Measurements from ENCODE around the gene PTPN14. TPM values are rescaled to one million over a fixed set of nuclear protein-coding genes. Genes with fewer than 3 reads are reported as not detected.
"Not testable (repeated sequence)": the region's sequence is repeated elsewhere in the genome, so short reads cannot be mapped to it uniquely, and the experiment has no call there.

The PTPN14 gene
- polyA plus RNA-seq, 4 donors = 34.1 to 39.7 (median 37.5) TPM

DNA sequence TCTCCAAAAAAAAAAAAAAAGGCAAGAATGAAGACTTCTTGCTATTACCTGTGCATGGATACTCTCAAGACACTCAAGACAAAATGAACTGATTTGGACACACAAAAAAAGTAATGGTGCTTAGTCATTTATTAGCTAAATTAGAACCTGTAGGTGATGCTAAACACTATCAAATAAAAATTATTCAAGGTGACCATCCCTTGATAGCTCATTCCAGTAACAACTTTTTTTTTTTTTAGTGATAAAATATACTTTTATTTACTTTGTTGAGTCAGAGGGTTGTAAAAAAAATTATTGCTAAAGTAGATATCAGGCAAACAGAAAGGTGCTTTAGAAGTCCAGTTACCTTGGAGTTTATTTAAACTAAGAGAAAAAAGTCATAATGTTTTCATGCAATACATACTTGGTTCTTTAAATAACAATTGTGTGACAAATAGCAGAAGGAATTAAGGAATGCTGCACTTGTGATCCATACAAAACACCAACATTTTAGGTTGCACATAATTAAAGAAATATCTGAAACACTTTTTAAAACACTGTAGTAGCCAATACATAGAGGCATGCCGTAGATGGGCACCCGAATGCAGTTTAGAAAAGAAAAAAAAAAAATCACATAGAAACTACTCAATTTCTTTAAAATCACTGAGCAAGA is 69.3 kb downstream of the PTPN14 start:
- not testable (repeated sequence) for DNase-seq (ENCODE audit: low read depth in 4 of 4, low spot score in 3 of 4)

DNA sequence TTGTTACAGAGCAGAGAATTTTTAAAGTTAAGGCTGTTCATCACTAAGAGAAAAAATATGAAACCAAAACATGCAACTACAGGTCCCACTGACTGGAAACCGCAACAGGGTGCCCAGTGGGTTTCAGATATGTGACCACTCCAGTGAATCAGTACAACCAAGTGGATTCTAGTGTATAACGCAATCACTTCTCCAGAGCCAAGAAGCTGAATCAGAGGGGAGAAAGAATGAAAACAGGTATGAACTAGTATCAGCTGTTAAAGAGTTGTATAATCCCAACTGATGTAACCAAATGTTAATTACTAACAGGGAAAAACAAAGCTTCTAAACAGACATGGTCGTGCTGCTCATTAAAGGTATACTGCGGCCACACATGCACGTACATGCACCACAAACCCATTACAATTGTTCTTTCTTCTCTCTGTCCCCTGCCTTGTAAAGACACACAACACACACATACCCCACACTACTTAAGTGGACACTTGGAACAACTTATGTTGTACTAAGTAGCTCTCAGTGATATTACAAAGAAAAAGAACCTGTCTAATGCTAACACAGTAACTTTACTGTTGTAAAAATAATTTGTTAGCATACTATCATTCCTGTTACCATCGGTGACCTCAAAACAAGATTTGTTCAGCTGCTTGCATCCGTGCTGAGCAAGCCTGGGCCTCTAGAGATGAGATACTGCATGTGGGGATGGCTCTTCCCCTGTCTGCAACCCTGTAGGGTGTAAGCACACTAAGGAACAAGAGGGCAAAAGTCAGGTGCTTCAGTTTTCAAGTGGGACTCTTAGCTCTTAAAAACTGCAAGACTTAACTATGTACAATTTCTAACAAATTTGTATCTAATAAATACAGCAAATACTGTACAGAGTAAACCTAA is 74.2 kb downstream of the PTPN14 start:
- DNase-seq (ENCODE audit: low read depth in 4 of 4, low spot score in 3 of 4) = no peak

DNA sequence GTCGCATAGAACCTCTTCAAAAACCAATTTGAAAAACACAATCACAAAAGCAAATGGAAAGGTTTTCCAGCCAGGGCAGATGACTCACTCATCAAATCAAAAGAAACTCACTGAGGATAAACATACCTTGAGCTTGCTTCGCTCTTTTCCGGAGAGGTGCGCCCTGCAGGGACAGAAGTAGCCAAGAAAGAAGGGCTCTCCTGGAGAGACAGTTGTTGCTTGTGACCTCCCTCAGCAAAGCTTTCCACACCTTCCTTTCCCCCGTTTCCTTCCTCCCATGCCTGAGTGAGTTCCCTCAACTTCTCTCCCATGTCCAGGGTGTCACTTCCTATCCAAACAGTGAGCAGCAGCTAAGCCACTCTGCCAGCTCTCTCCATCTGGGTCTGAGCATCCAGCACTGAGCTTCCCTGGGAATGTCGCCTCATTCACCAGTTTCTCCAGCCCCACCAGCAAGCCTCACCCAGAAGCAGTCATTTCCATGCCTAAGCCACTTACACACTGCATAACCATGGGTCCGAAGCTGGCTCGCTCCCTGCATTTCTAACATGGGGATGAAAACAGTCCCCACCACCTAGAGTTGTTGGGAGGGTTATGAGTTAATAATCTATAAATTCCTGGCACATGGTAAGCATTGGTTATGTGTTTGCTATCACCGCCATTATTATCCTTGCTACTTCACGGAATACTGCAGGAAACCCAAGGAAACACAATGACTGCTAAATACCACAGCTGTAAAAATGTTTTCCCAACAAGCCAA is 75.0 kb downstream of the PTPN14 start:
- no peak for DNase-seq (ENCODE audit: low read depth in 4 of 4, low spot score in 3 of 4)

DNA sequence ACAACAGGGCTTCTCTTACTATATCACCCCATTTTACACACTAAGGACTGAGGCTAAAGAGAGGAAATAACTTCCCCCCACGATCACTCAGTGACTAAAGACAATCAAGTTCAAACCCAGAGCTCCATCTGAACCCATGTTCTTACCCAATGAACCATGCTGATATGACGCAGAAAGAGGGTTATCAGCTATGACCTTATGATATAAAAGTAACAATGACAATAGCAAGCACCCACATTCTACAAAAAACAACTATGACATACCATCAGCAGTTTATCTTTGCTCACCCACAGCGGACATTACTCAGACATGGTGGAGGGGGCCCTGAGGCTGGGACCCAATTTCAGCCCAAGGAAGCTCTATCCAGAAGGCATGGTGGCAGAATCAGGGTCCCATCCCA is 75.7 kb downstream of the PTPN14 start:
- DNase-seq (ENCODE audit: low read depth in 4 of 4, low spot score in 3 of 4) = no peak

DNA sequence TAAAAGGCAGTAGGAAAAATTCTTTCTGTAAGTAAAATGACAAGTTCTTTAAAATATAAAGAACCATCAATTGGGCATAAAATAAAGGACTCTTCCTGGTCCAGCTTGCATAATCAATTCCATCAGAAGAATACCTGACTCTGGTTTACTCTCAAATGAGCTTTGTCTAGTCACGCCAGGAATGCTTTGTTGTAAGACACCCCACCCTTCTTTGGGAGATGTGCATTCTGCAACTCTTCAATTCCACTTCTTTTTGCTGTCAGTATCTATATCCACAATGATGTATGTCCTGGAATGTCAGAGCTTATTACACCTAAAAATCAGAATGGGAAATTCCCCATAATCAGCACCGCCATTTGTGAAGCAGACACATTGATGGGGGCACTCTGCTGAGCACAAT is 76.1 kb downstream of the PTPN14 start:
- DNase-seq (ENCODE audit: low read depth in 4 of 4, low spot score in 3 of 4) = no peak

DNA sequence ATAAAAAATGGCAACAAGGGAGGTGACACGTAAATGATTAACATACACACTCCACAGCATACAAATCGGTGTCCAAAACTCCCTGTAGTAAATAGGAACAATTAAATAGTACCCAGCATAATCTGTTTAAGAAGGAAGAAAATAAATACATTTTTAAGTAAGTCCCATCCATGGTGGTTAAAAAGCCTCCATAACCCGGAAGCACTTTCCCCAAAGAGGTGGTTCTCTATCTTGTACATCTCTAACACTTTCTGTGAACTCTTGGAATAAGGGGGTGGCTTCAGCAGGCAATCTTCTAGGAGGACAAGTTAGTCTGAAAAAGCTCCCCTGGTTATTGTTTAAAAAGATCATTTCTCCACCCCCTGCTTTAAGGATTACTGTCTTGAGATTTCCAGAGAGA is 76.9 kb downstream of the PTPN14 start:
- DNase-seq (ENCODE audit: low read depth in 4 of 4, low spot score in 3 of 4) = no peak

DNA sequence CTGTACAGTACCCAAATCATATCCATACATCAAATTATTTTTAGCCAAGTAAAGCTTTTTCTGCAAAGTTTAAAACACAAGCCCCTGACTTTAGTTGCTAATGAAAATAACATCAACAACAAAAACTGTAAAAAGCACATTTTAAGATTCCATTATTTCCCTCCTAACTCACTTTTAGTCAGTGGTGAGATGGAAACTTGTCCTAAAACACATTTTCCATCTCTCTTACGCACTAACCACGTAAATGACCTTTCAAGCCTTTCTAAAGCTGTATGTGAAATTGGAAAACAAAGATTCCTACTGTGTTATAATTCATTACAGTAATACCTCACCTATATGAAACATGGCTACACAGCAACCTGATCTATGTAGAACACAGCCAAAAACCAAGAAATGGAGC is 77.5 kb downstream of the PTPN14 start:
- no peak for DNase-seq (ENCODE audit: low read depth in 4 of 4, low spot score in 3 of 4)

DNA sequence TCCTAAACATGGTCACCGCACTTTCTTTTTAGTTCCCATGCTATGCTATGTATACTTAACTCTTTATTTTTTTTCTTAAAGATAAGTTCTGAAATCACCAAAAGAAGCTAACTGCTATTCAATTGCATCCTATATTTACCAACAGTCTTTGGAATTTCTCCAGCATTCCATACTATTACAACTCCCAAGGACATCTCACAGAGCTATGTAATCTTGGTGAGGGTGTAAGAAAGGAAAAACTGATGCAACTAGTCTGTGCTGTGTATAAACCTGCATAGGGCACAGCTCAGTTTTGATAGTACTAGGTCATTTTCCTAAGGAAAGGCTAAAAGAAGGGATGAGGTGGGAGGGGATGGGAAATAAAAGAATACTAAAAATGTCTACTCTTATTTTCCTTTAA is 78.0 kb downstream of the PTPN14 start:
- DNase-seq (ENCODE audit: low read depth in 4 of 4, low spot score in 3 of 4) = no peak

DNA sequence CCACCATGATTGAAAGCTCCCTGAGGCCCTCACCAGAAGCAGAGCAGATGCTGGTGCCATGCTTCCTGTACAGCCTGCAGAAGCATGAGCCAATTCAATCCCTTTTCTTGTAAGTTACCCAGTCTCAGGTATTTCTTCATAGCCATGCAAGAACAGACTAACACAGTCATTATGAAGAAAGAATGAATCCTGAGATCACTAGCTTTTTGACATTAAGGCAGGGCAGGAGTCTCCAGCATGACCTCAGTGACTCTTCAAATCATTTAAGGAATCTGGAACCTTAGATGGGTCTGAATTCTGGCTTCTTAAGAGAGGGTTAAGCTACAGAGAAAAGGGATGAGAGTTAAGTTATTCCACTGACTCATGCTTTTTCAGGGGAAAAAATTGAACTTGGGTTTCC is 79.0 kb downstream of the PTPN14 start:
- no peak for DNase-seq (ENCODE audit: low read depth in 4 of 4, low spot score in 3 of 4)

DNA sequence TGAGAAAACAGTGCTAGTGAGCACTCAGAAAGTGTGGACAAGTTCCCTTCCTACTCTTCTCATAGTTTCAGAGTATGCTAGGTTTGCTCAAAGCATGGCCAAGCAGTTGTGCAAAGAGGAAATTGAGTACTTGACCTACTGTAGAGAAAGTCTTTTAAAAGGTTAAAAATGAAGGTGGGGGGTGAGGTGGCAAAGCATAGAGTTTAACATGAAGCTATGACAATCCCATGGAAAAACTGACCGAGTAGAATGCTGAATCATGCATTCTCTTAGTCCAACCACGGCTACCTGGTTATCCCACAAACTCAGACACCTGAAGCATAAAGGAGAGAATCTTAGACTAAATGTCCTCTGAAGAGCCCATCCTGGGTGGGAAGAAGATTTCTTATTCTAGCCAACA is 79.9 kb downstream of the PTPN14 start:
- DNase-seq (ENCODE audit: low read depth in 4 of 4, low spot score in 3 of 4) = no peak

DNA sequence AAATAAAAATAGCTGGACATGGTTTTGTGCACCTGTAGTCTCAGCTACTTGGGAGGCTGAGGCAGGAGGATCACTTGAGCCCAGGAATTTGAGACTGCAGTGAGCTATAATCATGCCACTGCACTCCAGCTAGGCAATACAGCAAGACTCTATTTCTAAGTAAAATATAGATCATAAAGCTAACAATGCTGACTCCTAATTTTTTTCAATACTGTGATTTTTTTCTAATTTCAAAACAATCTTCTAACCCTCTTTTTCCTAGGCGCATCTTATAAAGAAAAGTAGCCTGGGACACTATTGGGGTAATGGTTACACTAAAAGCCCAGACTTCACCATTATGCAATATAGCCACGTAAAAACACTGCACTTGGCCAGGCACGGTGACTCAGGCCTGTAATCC is 81.3 kb downstream of the PTPN14 start:
- DNase-seq (ENCODE audit: low read depth in 4 of 4, low spot score in 3 of 4) = no peak

DNA sequence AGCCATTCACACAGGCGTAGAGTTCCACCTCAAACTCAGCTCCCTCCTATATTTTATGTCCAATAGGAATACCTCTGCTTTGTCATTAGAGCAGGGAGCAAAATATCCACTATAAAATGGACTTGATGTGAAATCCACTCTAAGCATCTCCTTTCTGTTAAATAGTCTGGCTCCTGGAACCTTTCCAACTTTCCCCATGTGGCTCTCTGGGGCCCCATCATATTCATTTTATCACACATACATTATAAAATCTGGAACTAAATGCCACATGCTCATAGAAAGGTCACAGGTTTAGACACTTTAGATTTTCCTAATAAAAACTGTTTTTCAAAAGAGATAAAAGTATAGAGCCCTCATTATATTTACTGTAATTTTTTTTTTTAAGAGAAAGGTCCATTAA is 82.1 kb downstream of the PTPN14 start:
- DNase-seq (ENCODE audit: low read depth in 4 of 4, low spot score in 3 of 4) = no peak

DNA sequence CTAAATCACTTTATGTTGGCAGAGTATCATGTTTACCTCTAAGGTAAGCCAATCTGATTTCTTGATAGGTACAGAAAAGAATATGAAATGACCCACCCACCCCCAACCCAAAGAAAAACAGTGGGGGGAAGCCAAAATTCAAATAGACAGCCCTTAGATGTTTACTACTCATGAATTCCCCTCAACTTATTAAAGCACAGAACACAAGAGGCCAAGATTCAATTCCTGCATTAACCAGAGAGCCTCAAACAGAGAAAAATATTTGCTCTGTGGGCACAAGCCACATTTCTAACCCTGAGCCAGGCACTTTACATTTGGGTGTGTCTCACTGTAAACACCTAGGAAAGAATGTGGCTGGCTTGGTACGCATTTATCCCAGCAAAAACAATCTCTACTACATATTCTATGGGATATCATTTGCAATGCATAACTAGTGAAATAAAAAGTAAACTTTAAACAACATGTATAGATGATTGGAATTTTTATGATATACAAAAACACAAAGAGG is 84.3 kb downstream of the PTPN14 start:
- no peak for DNase-seq (ENCODE audit: low read depth in 4 of 4, low spot score in 3 of 4)

DNA sequence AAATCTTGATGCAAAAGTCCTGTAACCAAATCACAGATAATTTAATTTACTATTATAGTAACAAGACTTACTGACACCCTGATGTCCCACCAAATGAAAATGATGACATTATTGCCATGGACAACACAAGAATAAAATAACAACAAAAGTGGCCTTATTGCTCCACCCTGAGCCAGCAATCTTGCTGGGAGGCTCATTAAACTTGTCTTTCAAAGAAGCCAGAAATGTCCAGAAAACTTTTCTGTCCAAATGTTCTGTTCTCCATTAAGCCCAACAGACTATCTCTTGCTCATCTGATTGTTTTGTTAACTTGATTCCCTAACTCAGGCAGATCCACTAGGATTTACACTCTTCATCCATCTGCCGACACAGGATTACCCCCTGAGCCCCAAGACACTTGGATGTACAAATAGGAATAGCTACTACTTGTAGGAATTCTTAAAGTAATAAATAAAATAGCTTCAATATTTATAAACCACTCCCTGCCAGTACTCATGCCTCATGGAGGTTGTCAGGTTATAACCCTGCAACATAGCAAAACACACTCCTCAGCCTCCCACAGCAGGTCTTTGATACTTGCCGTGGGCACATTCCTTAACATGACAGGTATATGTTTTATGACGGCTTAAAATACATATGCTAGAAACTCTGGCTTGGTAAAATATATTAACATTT is 84.9 kb downstream of the PTPN14 start:
- no peak for DNase-seq (ENCODE audit: low read depth in 4 of 4, low spot score in 3 of 4)

DNA sequence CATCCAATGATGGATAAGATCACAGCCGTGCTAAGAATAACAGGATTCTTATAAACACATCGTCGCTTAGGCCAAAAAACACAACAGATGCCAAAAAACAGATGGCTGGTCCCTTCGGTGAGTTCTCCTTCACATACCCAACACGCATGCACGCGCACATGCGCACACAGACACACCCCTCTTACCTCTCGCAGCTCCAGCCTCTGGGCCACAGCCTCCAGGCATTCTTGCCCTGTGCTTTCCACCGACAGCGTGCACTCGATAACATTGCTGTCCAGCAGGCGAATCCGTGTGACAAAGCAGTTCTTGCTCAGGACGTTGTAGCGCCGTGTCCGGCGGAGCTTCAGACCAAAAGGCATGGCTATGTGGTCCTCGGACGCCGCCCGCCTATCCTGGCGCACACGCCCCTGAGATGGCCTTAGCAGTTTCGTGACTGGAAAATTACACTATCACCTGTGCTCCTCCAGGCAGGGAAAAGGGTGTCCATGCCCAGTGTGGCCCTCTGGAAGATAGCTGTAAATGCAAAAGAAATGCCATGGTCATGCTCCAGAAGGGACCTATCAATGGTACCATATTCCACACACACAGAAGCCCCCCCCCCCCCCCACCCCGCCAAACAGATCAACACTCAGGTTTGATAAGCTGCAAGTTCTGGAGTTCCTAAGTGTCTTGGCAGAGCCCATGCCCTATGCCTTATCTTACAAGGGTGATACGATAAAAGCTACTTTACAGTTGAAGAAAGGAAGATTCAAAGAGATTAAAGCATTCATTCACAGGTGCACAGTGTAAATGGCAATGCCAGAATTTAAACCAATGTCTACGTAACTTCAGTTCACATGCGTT is 86.7 kb downstream of the PTPN14 start:
- no peak for DNase-seq (ENCODE audit: low read depth in 4 of 4, low spot score in 3 of 4)

DNA sequence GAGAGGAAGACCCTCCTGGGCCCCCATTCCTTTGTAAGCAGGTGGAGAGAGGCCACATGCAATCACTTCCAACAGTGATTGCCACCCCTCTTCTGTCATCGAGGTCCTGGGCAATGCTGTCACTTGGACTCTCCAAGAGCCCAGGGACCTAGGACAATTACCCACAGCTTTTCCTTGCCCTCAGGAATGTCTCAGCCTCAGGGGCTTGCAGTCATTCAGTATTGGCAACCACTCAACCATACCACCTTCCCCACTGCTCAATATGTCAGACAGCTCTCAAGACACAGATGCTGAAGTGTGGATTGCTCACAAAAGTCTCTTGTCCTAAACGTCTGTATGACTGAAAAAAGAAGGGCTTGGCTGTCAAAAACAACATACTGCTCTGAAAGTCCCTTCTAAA is 87.8 kb downstream of the PTPN14 start:
- DNase-seq (ENCODE audit: low read depth in 4 of 4, low spot score in 3 of 4) = no peak

DNA sequence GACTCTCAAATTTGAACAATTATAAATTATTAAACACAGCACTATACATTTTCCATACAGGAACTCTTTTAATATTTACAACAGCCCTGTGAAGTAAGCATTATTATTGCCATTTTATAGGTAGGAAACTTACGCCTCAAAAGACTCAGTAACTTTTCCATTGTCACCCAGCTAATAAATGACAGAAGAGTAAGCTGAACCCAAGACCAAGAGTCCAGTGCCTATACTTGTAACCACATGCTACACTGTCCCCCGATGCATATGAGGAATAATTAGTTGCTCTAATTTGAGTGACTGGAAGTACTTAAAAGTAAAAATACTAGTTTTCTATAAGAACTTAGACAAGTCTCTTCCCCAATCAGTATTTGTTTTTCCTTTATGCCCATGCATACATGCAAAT is 88.5 kb downstream of the PTPN14 start:
- DNase-seq (ENCODE audit: low read depth in 4 of 4, low spot score in 3 of 4) = no peak

DNA sequence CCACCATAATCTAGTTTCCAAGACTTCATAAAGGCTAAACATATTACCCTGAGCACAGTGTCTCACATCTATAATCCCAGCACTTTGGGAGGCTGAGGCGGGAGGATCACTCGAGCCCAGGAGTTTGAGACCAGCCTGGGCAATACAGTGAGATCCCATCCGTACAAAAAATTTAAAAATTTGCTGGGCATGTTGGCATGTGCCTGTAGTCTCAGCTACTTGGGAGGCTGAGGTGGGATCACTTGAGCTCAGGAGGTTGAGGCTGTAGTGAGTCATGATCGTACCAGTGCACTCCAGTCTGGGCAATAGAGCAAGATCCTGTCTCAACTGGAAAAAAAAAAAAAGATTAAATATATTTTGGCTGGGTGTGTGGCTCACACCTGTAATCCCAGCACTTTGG is 90.1 kb downstream of the PTPN14 start:
- no peak for DNase-seq (ENCODE audit: low read depth in 4 of 4, low spot score in 3 of 4)

DNA sequence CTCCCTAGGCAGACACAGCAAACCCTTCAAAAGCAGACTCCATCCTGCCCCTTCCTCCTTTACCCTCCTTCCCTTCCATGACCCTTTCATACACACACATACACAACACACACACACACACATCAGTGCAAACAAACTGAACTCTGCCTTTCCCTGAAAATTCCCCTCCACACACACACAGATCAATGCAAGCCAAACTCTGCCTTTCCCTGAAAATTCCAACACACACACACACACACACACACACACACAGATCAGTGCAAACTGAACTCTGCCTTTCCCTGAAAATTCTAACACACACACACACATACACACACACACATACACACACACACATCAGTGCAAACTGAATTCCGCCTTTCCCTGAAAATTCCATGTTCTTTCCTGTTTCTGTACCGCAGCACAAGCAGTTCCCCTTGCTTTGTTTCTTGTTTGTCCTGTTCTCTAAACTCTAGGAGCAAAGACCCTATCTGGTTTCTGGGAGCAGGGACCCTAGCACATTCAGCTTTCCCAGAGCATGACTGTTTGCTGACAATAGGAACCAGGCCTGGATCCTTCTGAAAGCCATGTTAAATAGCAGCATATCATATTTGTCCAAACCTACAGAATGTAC is 91.0 kb downstream of the PTPN14 start:
- no peak for DNase-seq (ENCODE audit: low read depth in 4 of 4, low spot score in 3 of 4)
